Cardiac septum (tissue), 1 donor: ENCODE results near the gene LIPT2. TPM values are rescaled to one million over a fixed set of nuclear protein-coding genes. Genes with fewer than 3 reads are reported as not detected.
A peak's percentile ranks its signal among the peaks of the same experiment; 100 is the strongest.

ENCODE experiments used
- DNase-seq: peaks from one replicate; pipeline ENCODE4 v3.0.0-alpha.2; 2020; ENCODE audit warnings: low spot score
- intact Hi-C: fragments of 100-400 bp; cut with DNase I; formaldehyde crosslinking; loops from one replicate; pipeline ENCODE4 v1.14.0; 2022
- total RNA-seq: library from RNA; stranded (reverse); fragmentation: NEBNext Ultra II Directional; extraction: Animal tissue kit (Norgen Biotek cat#: 25700); gene quantifications from one replicate; pipeline ENCODE4 v1.2.1, GENCODE V29; 2021
- donor health status: DM: no; HTN: no; CAD: no.

The LIPT2 gene
- total RNA-seq, 1 donor from 2014 or later: 1.8 TPM

DNA sequence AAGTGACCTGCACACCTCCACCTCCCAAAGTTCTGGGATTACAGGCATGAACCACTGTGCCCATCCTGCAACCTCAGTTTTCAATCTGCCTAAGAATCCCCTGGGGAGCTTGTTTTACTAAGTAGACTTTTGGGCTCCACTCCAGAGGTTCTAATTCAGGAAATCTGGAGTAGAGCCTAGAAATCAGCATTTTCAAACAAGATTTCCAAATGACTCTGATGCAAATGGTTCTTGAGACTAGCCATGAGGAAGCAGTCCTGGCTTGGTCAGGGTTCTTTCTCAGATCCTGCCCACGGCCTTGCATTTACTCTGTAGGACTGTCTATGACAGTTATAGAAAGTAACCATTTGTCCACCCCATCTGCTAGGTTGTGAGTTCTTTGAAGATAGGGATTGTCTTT lies 24.6 kb downstream of the LIPT2 start:
- intact Hi-C loops: loop anchor here (10.0 kb wide), 1 partner anchor 256 kb away; no protein-coding TSS in a partner anchor
- no peak for DNase-seq

DNA sequence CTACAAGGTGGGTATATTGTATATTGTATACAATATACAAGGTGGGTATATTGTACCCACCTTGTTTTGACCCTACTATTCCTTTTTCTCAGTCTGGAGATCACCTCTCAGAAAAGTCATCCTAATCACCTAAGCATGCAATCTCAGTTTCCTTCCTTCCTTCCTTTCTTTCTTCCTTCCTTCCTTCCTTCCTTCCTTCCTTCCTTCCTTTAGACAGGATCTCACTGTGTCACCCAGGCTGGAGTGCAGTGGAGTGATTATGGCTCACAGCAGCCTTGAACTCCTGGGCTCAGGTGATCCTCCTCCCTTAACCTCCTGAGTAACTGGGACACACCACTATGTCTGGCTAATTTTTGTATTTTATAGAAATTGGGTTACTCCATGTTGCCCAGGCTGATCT lies 25.0 kb downstream of the LIPT2 start:
- intact Hi-C loops: loop anchor here (10.0 kb wide), 1 partner anchor 256 kb away; no protein-coding TSS in a partner anchor
- no peak for DNase-seq

DNA sequence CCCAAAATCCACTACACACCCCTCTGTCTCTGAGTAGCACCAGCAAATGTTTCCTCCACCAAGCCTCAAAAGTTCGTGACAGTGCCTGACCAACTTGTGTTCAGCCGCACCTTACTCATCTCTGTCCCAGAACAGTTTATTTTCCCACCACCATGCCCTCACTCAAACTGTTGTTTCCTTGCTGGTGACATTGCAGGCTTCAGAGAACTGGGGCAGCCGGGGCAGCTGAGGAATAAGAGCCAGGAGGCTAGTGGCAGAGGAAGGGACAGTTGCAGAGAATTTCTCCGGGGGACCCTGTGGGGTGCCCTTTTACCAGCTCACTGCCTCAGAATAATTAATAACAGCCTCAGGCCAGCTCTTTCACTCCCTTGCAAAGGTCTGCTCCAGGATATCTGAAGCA lies 25.5 kb downstream of the LIPT2 start:
- intact Hi-C loops: loop anchor here (10.0 kb wide), 1 partner anchor 257 kb away; no protein-coding TSS in a partner anchor
- no peak for DNase-seq

DNA sequence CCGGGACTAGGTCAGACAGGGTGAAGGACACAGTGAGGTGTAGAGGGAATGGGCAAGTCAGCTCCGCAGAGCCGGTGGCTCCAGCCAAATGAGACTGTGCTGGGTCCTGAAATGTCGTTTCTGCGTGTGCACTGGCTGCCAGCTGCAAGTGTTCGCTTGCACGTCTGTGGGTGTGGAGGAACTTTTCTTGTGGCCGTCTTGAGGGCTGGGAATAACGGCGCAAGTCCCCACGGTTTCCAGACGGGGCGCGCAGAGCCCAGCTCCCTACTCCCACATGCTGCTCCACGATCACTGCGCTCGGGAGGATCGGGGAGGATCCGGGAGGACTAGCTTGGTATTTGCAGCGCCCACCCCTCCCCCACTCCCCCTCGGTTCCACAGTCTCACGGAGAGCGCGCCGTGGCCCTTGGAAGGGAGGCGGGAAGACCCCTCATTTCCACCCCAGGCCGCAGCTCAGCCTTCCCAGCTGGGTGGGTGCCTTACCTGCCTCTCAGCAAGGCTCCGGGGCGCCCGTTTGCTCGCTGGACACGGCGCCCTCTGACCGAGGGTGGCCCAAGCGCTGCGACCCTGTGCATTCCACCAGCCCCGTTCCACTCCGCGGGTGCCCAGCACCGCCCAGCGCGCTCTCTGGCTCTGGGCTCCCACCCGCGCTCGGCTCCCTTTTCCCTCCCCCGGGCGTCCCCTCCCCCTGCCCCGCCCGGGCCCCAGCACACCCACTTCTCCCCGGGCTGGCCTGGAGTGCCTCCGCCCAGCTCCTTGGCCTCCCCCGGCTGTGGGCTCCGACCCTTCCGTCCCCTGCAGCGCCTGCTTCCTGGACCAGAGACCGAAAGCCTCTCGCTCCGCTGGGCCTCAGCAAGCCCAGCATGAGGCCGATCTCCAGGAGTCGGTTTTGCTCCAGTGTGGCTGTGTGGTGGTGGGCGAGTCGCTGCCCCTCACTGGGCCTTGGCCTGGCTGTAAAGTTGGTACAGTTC lies 26.3 kb downstream of the LIPT2 start, which contains the start of gene KCNE3:
TSS of gene KCNE3 (minus strand) at position 634 of the 970 bp plus-strand sequence. CDS start 9,986 bp downstream, outside the sequence.
- DNase-seq: peak; percentile 76
- intact Hi-C loops: loop anchor here (10.0 kb wide), 1 partner anchor 258 kb away; no protein-coding TSS in a partner anchor

DNA sequence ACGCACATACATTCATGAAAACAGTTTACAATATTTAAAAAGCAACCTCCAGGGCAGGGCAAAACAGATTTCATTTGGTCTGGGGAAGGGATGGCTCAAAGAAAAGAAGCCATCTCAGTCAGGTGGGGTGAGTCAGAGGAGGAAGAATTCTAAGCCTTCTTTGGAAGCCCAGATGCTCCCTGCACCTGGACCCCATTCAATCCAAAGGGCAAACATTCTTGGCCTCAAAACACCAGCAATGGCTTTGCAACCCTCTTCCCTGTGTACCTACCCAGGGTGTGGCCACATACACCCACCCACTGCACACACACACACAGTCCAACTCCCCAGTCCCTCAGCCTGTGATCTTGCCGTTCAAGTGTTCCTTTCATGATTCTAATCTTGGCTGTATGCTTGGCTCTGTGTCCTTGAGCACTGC lies 28.2 kb downstream of the LIPT2 start:
- intact Hi-C loops: loop anchor here (10.0 kb wide), 1 partner anchor 260 kb away; no protein-coding TSS in a partner anchor
- DNase-seq: no peak

DNA sequence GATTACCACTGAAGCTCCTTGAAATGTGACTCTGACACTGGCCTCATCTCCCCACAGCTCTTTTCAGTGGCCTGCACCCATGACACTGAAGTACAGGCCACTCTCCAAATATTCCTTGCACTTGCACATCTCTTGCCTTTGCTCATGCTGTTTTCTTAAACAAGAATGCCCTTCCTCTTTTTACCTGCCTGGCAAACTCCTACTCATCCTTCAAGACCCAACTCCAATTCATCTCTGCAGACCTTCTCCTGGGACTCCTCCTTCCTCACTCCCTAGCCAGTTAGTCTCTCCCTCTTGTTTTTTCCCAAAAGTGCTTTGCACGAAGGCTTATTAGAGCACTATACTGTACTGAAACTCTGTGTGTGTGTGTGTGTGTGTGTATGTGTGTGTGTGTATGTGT lies 28.8 kb downstream of the LIPT2 start:
- intact Hi-C loops: loop anchor here (10.0 kb wide), 1 partner anchor 260 kb away; no protein-coding TSS in a partner anchor
- DNase-seq: no peak

DNA sequence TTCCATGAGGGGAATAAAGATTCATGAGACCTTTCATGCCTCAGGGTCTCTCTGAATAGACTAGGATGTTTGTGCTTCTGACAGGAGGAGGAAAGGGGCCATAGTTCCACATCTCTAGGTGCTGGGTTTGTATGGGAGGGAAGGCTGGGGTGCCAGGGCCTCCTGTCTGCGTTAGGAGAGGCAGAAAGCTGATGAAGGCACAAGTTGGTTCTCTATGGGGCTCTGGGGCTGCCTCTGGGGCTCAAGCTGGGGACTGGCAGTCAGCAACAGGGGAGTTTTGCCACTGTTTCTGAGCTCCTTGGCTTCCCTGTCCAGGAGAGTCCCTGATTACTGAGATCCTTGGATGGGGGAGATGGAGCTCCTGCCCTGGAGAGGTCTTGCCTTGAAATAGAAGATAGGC lies 30.3 kb downstream of the LIPT2 start:
- intact Hi-C loops: loop anchor here (10.0 kb wide), 1 partner anchor 262 kb away; no protein-coding TSS in a partner anchor
- DNase-seq: no peak

DNA sequence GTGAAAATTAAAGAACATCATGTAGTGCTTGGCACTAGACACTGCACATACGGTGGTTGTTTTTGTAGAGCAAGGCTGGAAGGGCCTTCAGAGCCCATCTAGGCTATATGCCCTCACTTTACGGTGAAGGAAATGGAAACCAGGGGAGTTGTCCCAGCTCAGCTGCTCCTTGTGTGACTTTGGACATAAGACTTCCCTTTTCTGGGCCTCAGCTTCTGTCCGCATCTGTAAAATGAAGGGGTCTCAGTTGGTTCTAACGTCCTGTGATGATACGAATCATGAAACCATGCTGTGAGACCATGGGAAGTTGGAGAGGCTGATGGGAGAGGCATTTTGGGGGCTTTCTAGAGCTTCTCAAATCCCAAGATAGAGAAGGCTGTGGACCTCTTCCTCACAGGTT lies 30.9 kb downstream of the LIPT2 start:
- intact Hi-C loops: loop anchor here (10.0 kb wide), 1 partner anchor 262 kb away; no protein-coding TSS in a partner anchor
- no peak for DNase-seq

DNA sequence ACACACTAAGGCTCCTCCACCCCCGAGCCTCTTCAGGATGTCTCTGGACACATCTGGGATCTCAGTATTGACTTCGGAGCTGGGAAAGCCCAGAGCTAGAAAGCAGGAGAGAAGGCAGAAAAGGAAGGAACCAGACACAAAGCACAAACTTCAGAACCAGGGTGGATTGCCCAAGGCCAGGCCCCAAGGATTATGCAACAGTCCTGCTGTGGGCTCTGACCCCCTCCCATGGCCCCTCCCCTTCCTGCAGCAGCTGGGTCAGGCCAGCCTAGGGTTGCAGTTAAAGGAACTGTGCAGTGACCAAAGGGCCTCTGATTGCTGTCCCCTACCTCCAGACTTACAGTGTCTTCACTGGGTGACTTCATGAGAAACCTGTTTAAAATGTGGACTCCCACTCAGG lies 31.5 kb downstream of the LIPT2 start:
- intact Hi-C loops: loop anchor here (10.0 kb wide), 1 partner anchor 263 kb away; no protein-coding TSS in a partner anchor
- DNase-seq: peak; percentile 93

DNA sequence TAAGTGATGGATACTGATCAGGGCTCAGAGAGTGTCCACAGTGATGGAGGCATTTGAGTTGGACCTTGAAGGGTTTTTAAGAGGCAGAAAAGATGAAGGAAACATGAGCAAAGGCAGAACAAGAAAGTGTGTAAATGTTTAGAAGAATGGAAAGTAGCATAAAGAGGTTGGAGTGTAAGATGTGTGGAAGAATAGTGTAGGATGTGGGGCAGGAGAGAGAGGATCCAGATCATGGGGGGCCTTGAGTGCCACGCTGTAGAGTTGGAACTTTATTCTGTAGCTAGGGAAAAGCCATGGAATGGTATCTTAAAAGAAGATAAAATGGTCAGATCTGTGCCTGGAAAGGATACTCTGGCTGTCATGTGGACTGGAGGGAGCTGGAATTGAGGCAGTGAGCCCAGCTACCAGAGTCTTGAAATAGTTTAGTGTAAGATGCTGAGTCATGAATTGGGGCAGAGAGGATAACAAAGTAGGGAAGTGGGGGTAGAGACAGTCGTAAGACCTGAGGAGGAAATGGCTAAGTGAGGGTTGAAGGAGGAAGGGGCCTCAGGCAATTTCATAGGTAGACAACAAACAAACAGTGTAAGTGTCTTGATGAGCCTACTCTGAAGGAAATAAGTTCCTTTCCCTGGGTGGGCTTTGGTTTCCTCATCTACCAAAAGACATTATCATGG lies 32.9 kb downstream of the LIPT2 start:
- intact Hi-C loops: loop anchor here (10.0 kb wide), 1 partner anchor 264 kb away; no protein-coding TSS in a partner anchor
- no peak for DNase-seq

DNA sequence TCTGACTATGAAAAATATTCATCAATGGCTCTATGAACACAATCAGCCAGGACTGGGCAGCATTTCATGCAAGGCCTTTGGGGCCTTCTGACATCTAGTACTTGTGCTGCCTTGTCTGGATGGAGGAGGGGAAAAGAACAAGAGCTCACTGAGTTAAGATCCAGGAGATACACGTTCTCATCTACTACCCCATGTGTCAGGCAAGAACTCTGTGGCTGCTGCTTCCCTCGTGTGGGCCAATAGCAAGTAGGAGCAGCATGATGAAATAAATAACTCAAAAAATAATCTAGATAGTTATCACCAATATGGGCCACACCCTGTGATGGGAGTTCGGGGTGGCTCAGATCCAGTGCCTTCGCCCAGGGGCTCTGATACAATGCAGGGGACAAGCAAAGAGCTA lies 33.5 kb downstream of the LIPT2 start:
- intact Hi-C loops: loop anchor here (10.0 kb wide), 1 partner anchor 265 kb away; no protein-coding TSS in a partner anchor
- no peak for DNase-seq

DNA sequence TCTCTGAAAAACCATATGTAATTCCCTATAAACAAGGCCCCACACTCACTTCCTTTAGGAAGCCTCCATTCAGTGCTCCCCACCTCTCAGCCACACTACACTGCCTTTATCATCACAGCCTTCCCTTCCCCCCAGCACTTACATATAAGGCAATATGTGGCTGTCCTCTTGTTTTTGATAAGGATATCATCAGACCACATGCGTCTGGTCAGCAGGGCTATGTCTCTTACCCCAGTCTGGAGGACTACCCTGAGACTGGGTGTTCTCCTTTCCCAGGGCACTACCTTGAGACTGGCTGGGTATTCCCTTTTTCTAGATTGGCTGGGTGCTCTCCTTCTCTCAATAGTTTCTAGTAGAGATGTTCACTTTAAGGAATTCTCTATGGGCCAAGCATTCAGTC lies 33.9 kb downstream of the LIPT2 start:
- no peak for DNase-seq
- intact Hi-C loops: no loop called here

DNA sequence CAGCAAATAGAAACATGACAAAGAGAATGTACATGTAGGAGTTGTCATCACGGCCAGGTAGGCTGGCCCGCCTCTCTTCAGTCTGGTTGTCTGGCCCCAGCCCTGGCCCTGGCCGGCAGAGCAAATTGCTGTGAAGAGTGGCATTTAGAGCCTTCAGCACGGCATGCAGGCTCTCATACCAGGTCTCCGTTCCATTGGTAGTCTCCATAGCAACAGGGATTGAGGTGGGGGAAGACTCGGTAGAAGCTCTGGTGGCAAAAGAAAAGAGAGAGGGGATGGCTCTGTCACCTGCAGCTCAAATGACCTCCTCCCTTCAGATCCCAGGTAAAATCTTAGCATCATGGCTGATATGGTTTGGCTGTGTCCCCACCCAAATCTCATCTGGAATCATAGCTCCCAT lies 36.2 kb downstream of the LIPT2 start:
- DNase-seq: no peak
- intact Hi-C loops: no loop called here

DNA sequence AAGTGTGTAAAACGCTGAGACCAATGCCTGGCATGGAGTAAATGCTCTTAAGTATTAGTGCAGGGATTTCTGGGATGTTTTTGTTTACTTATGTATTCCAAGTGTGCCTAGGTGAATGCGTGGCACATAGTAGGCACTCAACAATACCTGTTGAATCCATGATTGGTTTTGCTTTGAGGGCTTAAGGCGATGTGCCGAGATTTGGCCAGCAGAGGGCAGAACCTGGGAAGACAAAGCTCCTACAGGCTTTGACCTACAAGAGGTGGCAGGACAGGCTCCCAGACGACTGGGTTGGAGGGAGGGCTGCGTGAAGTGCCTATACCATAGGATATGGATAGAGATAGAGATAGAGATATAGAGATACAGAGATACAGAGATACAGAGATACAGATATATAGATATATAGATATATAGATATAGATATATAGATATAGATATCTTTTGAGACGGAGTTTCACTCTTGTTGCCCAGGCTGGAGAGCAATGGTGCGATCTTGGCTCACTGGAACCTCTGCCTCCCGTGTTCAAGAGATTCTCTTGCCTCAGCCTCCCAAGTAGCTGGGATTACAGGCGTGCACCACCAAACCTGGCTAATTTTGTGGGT lies 40.0 kb downstream of the LIPT2 start:
- intact Hi-C loops: loop anchor here (2.0 kb wide), 1 partner anchor 115 kb away; no protein-coding TSS in a partner anchor
- DNase-seq: peak; percentile 86

DNA sequence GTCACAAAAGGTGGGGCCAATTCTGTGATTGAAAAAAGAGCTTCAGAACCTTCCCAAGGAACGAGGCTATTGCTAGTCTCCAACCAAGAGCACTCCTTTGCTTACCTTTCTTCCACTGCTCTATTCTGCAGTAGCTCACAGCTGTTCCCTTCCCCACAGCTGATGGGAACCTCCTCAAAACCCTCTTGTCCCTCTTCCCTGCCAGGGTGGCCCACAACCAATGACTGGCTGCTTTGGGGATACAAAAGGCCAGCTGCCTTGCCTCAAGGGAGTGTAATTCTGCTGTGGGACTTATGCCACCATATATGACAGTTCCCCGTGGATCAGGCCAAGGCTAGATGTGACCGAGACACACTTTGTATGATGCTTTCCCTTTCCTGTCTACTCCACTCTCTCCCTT lies 41.2 kb downstream of the LIPT2 start:
- intact Hi-C loops: loop anchor here (2.0 kb wide), 1 partner anchor 116 kb away; no protein-coding TSS in a partner anchor
- no peak for DNase-seq

DNA sequence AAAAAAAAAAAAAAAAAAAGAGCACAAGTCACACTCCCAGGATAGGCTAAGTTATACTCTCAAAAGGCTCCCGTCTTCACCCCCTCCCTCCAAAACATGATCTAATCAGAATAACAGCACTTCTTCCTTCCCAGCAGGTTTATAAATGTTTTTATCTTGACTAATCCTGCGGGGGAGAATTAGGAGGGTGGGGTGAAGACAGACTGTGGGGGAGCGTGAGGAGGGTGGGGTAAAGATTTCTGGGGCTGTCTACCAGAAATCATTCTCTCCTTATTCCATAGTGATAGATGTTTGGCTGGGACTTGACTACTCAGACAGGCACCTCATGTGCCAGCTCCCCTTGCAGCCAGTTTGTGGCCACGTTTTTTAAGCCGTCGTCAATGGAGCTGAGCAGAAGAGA lies 43.2 kb downstream of the LIPT2 start:
- intact Hi-C loops: no loop called here
- no peak for DNase-seq

DNA sequence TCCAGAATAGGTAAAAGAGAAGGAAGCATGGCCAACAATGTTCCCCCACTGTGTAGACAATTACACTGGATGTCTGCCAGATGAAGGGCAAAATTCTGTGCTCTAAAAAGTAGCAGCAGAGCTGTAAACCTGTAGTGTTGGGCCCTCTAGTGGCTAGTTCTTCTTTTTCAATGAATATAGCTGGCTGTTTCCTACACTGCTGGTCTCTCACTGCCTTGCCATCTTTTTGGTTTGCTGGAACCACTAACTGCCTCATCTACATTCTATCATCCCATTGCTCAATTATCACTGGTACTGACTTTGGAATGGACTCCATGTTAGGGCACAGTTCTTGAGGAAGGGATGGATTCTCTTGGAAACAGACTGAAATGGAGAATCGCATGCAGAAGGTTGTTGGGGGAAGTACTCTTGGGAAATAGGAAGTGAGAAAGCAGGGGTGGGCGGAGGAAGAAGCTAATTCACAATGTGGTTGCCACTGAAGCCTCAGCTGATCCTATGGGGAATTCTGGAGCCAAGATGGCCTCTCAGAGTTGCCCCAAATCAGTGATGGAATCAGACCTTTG lies 44.1 kb downstream of the LIPT2 start:
- intact Hi-C loops: loop anchor here (2.0 kb wide), 2 partner anchors 61 to 193 kb away; no protein-coding TSS in a partner anchor
- no peak for DNase-seq

DNA sequence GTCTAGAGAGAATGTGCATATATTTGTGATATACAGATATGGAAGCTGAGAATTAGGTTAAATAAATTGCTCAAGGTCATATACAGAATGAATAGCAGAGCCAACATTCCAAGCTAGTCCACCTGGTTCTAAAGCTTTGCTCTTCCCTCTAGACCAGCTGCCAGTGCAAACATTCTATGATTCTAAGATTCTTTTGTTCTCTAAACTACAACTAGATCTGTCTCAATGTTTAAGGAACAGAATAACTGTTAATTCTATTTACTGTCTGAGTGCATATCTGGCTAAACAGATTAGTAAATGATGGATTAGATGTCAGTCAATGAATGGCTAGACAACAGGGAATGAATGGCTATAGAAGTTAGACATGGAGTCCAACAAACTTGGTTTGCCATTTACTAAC lies 45.8 kb downstream of the LIPT2 start:
- intact Hi-C loops: loop anchor here (2.0 kb wide), 2 partner anchors 59 to 191 kb away; no protein-coding TSS in a partner anchor

DNA sequence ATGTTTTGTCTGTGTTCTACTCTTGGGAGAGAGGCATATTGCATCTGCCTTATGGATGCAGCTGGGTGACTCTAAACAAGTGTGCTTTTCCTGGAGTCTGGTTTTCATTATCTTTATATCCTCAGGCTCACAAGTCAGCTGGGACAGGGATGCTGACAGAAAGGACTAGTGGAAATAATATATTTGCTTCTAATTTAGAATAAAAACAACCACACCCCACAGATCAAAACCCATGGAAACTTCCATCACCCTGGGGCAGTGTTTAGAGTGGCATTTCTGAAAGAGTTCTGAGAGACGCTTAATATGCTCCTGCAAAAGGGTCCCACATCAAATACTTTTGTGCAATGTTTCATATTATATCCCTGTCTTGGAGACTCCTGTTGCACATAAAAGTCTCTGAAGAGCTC lies 47.0 kb downstream of the LIPT2 start:
- intact Hi-C loops: no loop called here

More for the DNA sequence above, 45.8 kb downstream of the LIPT2 start:
- DNase-seq: no peak

More for the DNA sequence above, 47.0 kb downstream of the LIPT2 start:
- no peak for DNase-seq
